ENCODE data around the gene ATAT1.

The ATAT1 gene

GRCh38 chr6:30613251-30614043 lies 13.2 kb upstream of the ATAT1 start:
- no peak for DNase-seq (ENCODE audit: low read depth, low spot score)

- DNase-seq (ENCODE audit: low read depth, low spot score) = no peak
These were observed 12.4 kb upstream of the ATAT1 start for GRCh38 chr6:30614044-30614842.

GRCh38 chr6:30614843-30615218 lies 11.8 kb upstream of the ATAT1 start:
- DNase-seq (ENCODE audit: low read depth, low spot score) = peak; percentile 63

GRCh38 chr6:30615219-30615957 lies 11.3 kb upstream of the ATAT1 start:
- DNase-seq (ENCODE audit: low read depth, low spot score) = no peak

GRCh38 chr6:30615958-30616810 lies 10.5 kb upstream of the ATAT1 start:
- DNase-seq (ENCODE audit: low read depth, low spot score) = no peak

GRCh38 chr6:30616811-30617564 lies 9.7 kb upstream of the ATAT1 start, which contains the start of gene PPP1R10:
TSS of gene PPP1R10 (minus strand) at chr6:30617243. CDS start at chr6:30609944, 7,299 bp downstream.
- peak; percentile 96 for DNase-seq (ENCODE audit: low read depth, low spot score)

- DNase-seq (ENCODE audit: low read depth, low spot score) = peak; percentile 95
These were observed 9.0 kb upstream of the ATAT1 start, which contains the start of gene MRPS18B for GRCh38 chr6:30617565-30618269. TSS of gene MRPS18B (plus strand) at chr6:30617840. CDS start at chr6:30617866, 26 bp downstream.

- DNase-seq (ENCODE audit: low read depth, low spot score) = no peak
These were observed 8.3 kb upstream of the ATAT1 start for GRCh38 chr6:30618270-30618797.

GRCh38 chr6:30619561-30619960 lies 7.1 kb upstream of the ATAT1 start:
- DNase-seq (ENCODE audit: low read depth, low spot score) = no peak

GRCh38 chr6:30625511-30625910 lies 1.2 kb upstream of the ATAT1 start:
- no peak for DNase-seq (ENCODE audit: low read depth, low spot score)

GRCh38 chr6:30635834-30636233 lies 9.2 kb downstream of the ATAT1 start:
- DNase-seq (ENCODE audit: low read depth, low spot score) = no peak

- no peak for DNase-seq (ENCODE audit: low read depth, low spot score)
These were observed 13.8 kb downstream of the ATAT1 start for GRCh38 chr6:30640481-30640880.

GRCh38 chr6:30641048-30641447 lies 14.4 kb downstream of the ATAT1 start:
- DNase-seq (ENCODE audit: low read depth, low spot score) = no peak

GRCh38 chr6:30643656-30644055 lies 17.0 kb downstream of the ATAT1 start:
- no peak for DNase-seq (ENCODE audit: low read depth, low spot score)

GRCh38 chr6:30644769-30645168 lies 18.1 kb downstream of the ATAT1 start:
- no peak for DNase-seq (ENCODE audit: low read depth, low spot score)

GRCh38 chr6:30645989-30646388 lies 19.3 kb downstream of the ATAT1 start:
- DNase-seq (ENCODE audit: low read depth, low spot score) = no peak

- peak; percentile 75 for DNase-seq (ENCODE audit: low read depth, low spot score)
These were observed 20.0 kb downstream of the ATAT1 start, which contains the start of gene C6orf136 for GRCh38 chr6:30646450-30647241. TSS of gene C6orf136 (plus strand) at chr6:30647133. CDS start at chr6:30647232, 99 bp downstream.

Data from activated naive CD8-positive, alpha-beta T cell treated with anti-CD3 and anti-CD28 coated beads, Interleukin-2, amount 50 U/mL, for 16 hours (primary cell).